IPS-18a (cell line): ENCODE results near the gene FAAP100.

Experiments used
- H3K27ac ChIP-seq: one replicate; pipeline ENCODE4 v1.5.1; 2013; ENCODE audit warnings: low read length
- H3K27me3 ChIP-seq: one replicate; pipeline ENCODE4 v1.6.1; 2013; ENCODE audit warnings: mild to moderate bottlenecking, low read length; ENCODE audit not compliant: control insufficient read depth, insufficient read depth
- H3K36me3 ChIP-seq: one replicate; pipeline ENCODE4 v1.6.1; 2013; ENCODE audit warnings: low read depth, low read length; ENCODE audit not compliant: control insufficient read depth
- H3K4me1 ChIP-seq: one replicate; pipeline ENCODE4 v1.6.1; 2013; ENCODE audit warnings: low read depth, low read length; ENCODE audit not compliant: control insufficient read depth
- H3K4me3 ChIP-seq: one replicate; pipeline ENCODE4 v1.5.1; 2013; ENCODE audit warnings: low read length
- H3K9ac ChIP-seq: one replicate; pipeline ENCODE4 v1.6.1; 2013; ENCODE audit warnings: mild to moderate bottlenecking, low read length, moderate library complexity
- H3K9me3 ChIP-seq: one replicate; pipeline ENCODE4 v1.6.1; 2013; ENCODE audit warnings: low read depth, low read length; ENCODE audit not compliant: control insufficient read depth

The FAAP100 gene

DNA sequence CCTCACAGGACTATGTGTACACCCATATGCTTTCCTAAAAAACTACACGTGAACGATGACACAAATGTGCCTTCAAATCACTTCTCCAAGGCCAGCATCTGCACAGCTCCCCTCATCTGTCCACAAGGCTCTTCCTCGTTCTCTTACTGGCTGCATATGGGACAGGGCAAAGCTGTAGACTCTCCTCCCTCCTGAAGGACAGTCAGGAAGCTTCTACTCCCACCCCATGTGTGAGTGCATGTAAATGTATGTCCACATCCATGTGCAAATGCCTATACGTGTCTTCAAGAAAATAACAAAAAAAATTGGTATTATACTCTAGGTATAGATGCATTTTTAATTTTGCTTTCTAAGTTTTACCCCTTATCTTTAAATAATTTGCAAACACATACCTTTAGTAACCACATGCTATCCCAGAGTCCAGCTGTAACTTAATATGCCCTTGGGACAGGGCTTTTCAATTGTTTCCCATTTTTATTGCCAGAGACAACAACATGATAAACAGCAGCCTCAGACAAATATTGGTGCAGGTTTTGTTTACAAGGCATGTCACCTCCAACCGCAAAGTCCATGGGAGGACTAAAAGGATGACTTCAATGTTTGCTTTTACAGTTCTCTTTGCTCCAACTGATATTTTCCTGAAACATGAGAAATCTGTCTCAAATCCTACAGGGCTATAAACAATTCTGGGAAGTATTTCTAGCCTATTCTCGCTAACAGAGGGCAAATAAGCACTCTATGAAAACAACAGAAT lies 31.6 kb upstream of the FAAP100 start:
- H3K4me3 ChIP-seq: no peak overlapping the region
- H3K27ac ChIP-seq: no peak overlapping the region
- no peak overlapping the region for H3K9ac ChIP-seq
- no peaks in the 10 kb centered on the region for H3K27me3 ChIP-seq
- no peaks in the 10 kb centered on the region for H3K9me3 ChIP-seq
- H3K4me1 ChIP-seq: no peaks in the 10 kb centered on the region
- H3K36me3 ChIP-seq: peaks cover 63% of the 10 kb centered on the region

DNA sequence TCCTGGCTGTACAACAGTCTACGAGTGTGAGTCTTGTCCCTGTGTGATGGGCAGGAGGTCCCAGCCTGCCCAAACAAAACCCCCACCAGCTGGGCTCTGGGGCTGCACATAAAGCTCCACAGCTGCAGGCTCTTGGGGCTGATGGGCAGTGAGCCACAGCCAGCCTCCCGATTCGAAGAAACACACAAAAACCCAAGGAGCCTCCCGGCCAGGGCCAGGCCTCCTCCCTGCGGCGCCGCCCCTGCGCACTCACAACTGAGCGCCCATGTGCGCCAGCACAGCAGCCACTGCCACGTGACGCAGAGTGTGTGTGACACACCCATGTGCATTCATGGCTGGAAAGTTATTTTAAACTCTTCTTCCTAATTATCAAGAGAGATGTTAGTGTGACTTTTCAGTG lies 30.6 kb upstream of the FAAP100 start:
- no peak overlapping the region for H3K9ac ChIP-seq
- no peak overlapping the region for H3K4me3 ChIP-seq
- no peaks in the 10 kb centered on the region for H3K9me3 ChIP-seq
- no peak overlapping the region for H3K27ac ChIP-seq
- H3K27me3 ChIP-seq: no peaks in the 10 kb centered on the region
- H3K36me3 ChIP-seq: peaks cover 59% of the 10 kb centered on the region
- H3K4me1 ChIP-seq: no peaks in the 10 kb centered on the region

DNA sequence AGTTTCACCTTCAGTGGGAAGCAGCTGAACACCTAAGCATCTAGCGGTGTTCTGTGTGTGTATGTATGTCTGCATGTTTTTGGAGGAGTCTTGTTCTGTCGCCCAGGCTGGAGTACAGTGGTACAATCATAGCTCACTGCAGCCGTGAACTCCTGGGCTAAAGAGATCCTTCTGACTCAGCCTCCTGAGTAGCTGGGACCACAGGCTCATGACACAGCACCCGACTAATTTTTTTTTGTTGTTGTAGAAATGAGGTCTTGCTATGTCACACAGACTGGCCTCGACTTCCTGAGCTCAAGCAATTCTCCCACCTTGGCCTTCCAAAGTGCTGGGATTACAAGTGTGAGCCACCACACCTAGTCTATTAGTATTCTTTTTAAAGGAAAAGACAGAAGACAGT lies 30.2 kb upstream of the FAAP100 start:
- Histone ChIP-seq H3K27me3 (no peaks in the 10 kb centered on the region), H3K9ac (no peak overlapping the region), H3K4me3 (no peak overlapping the region), H3K9me3 (no peaks in the 10 kb centered on the region), H3K4me1 (no peaks in the 10 kb centered on the region), H3K36me3 (peaks cover 59% of the 10 kb centered on the region), H3K27ac (no peak overlapping the region)

GRCh38 chr17:81581758-81582157 lies 29.6 kb upstream of the FAAP100 start:
- H3K4me1 ChIP-seq: no peaks in the 10 kb centered on the region
- H3K9ac ChIP-seq: no peak overlapping the region
- peaks cover 56% of the 10 kb centered on the region for H3K36me3 ChIP-seq

GRCh38 chr17:81580481-81580880 lies 28.3 kb upstream of the FAAP100 start:
- Histone ChIP-seq H3K9ac (no peak overlapping the region), H3K9me3 (no peaks in the 10 kb centered on the region), H3K27me3 (no peaks in the 10 kb centered on the region), H3K36me3 (peaks cover 52% of the 10 kb centered on the region), H3K4me1 (no peaks in the 10 kb centered on the region), H3K27ac (no peak overlapping the region), H3K4me3 (no peak overlapping the region)

More at GRCh38 chr17:81581758-81582157, 29.6 kb upstream of the FAAP100 start:
- Histone ChIP-seq H3K4me3 (no peak overlapping the region), H3K9me3 (no peaks in the 10 kb centered on the region), H3K27ac (no peak overlapping the region), H3K27me3 (no peaks in the 10 kb centered on the region)

DNA sequence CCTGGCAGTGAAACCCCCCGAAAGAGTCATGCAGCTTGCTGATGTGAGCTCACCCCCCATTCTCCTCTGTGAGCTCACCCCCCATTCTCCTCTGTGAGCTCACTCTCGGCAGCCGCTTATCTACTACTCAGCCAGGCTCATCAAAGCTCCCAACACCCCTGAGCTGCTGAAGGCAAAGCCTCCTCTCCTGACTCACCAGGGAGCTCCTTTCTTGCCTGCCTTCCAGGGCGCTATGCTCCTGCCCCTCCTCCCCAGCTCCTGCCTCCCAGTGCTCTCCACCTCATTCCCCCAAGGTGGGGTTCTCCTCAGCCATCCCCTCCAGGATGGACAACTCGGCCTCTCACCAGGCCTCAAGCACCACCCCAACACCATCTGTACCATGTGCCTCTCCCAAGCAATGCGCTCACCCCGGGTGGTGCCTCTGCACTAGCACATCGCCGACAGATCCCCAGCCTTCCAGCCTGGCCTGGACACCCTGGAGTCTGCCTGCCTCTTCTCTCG lies 27.7 kb upstream of the FAAP100 start:
- Histone ChIP-seq H3K9ac (no peak overlapping the region), H3K4me3 (no peak overlapping the region), H3K9me3 (no peaks in the 10 kb centered on the region), H3K4me1 (no peaks in the 10 kb centered on the region), H3K27ac (no peak overlapping the region), H3K36me3 (peaks cover 49% of the 10 kb centered on the region), H3K27me3 (no peaks in the 10 kb centered on the region)

DNA sequence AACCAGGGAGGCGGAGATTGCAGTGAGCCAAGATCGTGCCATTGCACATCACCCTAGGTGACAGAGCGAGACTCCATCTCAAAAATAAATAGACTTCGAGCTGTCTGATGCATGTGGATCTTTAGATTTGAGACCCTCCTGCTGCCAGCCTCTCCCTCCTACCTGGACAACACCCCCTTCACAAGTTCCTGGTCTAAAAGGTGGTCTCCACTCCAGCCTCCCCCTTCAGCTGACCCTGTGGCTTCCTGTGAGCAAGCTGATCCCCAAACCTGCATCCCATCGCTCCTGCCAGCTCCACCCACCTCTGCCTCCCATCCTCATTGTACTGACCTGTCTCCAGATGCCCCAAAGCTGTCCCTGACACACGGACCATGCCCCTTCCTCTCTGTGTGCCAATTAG lies 27.1 kb upstream of the FAAP100 start:
- Histone ChIP-seq H3K9ac (no peak overlapping the region), H3K36me3 (peaks cover 44% of the 10 kb centered on the region), H3K4me1 (no peaks in the 10 kb centered on the region), H3K27ac (no peak overlapping the region), H3K9me3 (no peaks in the 10 kb centered on the region), H3K27me3 (no peaks in the 10 kb centered on the region), H3K4me3 (no peak overlapping the region)

- Histone ChIP-seq H3K9me3 (no peaks in the 10 kb centered on the region), H3K4me1 (no peaks in the 10 kb centered on the region), H3K4me3 (no peak overlapping the region), H3K27me3 (no peaks in the 10 kb centered on the region), H3K9ac (no peak overlapping the region), H3K27ac (no peak overlapping the region), H3K36me3 (peaks cover 41% of the 10 kb centered on the region)
Measured at GRCh38 chr17:81578561-81579225, 26.5 kb upstream of the FAAP100 start.

- H3K27me3 ChIP-seq: no peaks in the 10 kb centered on the region
- H3K9ac ChIP-seq: no peak overlapping the region
- H3K27ac ChIP-seq: no peak overlapping the region
- H3K36me3 ChIP-seq: peaks cover 37% of the 10 kb centered on the region
- H3K9me3 ChIP-seq: no peaks in the 10 kb centered on the region
- no peaks in the 10 kb centered on the region for H3K4me1 ChIP-seq
- H3K4me3 ChIP-seq: no peak overlapping the region
Measured at GRCh38 chr17:81578038-81578441, 25.9 kb upstream of the FAAP100 start.

GRCh38 chr17:81577278-81578000 lies 25.3 kb upstream of the FAAP100 start:
- Histone ChIP-seq H3K4me1 (no peaks in the 10 kb centered on the region), H3K27me3 (no peaks in the 10 kb centered on the region), H3K9ac (no peak overlapping the region), H3K36me3 (peaks cover 31% of the 10 kb centered on the region), H3K27ac (no peak overlapping the region), H3K9me3 (no peaks in the 10 kb centered on the region), H3K4me3 (no peak overlapping the region)

GRCh38 chr17:81576621-81577277 lies 24.6 kb upstream of the FAAP100 start:
- Histone ChIP-seq H3K27ac (no peak overlapping the region), H3K4me3 (no peak overlapping the region), H3K9me3 (no peaks in the 10 kb centered on the region), H3K4me1 (no peaks in the 10 kb centered on the region), H3K36me3 (peaks cover 24% of the 10 kb centered on the region), H3K27me3 (no peaks in the 10 kb centered on the region), H3K9ac (no peak overlapping the region)
